ENCODE data around the gene HHAT. TPM values are rescaled to one million over a fixed set of nuclear protein-coding genes. Genes with fewer than 3 reads are reported as not detected.

HHAT gene
- total RNA-seq, 1 donor from 2014 or later: 6.0 TPM

DNA sequence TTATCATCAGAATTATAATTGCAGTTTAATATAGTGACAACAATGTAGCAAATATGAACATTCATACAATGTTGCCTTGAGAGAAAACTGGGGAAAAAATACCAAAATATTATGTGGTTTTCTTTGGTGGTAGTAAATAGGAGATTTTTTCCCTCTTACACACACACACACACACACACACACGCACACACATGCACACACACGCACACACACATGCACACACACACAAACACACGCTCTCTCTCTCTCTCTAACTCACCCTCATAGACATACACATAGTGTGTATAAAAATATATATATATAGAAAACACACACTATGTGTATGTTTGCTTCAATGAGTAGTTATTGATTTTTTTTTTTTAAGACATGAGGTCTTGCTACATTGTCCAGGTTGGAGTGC is 211.6 kb downstream of the HHAT start:
- TF ChIP-seq, protein P1, sequence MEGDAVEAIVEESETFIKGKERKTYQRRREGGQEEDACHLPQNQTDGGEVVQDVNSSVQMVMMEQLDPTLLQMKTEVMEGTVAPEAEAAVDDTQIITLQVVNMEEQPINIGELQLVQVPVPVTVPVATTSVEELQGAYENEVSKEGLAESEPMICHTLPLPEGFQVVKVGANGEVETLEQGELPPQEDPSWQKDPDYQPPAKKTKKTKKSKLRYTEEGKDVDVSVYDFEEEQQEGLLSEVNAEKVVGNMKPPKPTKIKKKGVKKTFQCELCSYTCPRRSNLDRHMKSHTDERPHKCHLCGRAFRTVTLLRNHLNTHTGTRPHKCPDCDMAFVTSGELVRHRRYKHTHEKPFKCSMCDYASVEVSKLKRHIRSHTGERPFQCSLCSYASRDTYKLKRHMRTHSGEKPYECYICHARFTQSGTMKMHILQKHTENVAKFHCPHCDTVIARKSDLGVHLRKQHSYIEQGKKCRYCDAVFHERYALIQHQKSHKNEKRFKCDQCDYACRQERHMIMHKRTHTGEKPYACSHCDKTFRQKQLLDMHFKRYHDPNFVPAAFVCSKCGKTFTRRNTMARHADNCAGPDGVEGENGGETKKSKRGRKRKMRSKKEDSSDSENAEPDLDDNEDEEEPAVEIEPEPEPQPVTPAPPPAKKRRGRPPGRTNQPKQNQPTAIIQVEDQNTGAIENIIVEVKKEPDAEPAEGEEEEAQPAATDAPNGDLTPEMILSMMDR (IDR thresholded peaks at IDR 0.05): no peak
- Mint-ChIP-seq H3K4me3 (ENCODE audit: unreplicated experiment) (no peak overlapping the region), H3K27me3 (ENCODE audit: unreplicated experiment) (no peaks in the 10 kb centered on the region), H3K27ac (ENCODE audit: unreplicated experiment) (no peak overlapping the region), H3K9me3 (ENCODE audit: unreplicated experiment) (no peaks in the 10 kb centered on the region), H3K4me1 (ENCODE audit: unreplicated experiment) (peaks cover 16% of the 10 kb centered on the region), H3K36me3 (ENCODE audit: unreplicated experiment) (no peaks in the 10 kb centered on the region)
- DNase-seq (ENCODE audit: extremely low spot score, unreplicated experiment): no peak

- TF ChIP-seq, protein P1 (IDR thresholded peaks at IDR 0.05): no peak
- Mint-ChIP-seq H3K27me3 (ENCODE audit: unreplicated experiment) (no peaks in the 10 kb centered on the region), H3K36me3 (ENCODE audit: unreplicated experiment) (no peaks in the 10 kb centered on the region), H3K4me1 (ENCODE audit: unreplicated experiment) (peaks cover 9% of the 10 kb centered on the region), H3K9me3 (ENCODE audit: unreplicated experiment) (no peaks in the 10 kb centered on the region), H3K27ac (ENCODE audit: unreplicated experiment) (peak overlapping the region; percentile 56), H3K4me3 (ENCODE audit: unreplicated experiment) (no peak overlapping the region)
- no peak for DNase-seq (ENCODE audit: extremely low spot score, unreplicated experiment)
Observed at GRCh38 chr1:210541680-210542358, 213.1 kb downstream of the HHAT start.

DNA sequence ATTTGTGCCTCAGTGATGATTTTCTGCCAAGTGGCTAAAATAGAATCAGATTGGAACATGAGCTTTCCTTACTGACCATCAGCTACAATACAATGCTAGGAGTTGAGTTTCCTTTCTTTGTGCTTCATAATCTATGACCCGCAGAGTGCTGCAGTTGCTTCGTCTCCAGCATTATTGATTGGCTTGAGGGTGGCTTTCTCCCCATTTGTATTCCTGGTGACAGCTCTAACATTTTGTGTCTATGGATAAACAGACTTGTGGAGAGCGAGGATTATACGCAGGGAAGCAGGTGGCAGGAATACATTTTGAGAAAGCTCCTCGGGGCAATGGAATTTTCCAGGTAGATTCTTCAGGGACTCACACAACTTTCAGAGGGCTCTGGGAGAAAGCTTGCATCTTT is 223.2 kb downstream of the HHAT start:
- Mint-ChIP-seq H3K9me3 (ENCODE audit: unreplicated experiment) (no peaks in the 10 kb centered on the region), H3K4me3 (ENCODE audit: unreplicated experiment) (no peak overlapping the region), H3K27me3 (ENCODE audit: unreplicated experiment) (no peaks in the 10 kb centered on the region), H3K36me3 (ENCODE audit: unreplicated experiment) (no peaks in the 10 kb centered on the region), H3K4me1 (ENCODE audit: unreplicated experiment) (peaks cover 1% of the 10 kb centered on the region), H3K27ac (ENCODE audit: unreplicated experiment) (no peak overlapping the region)
- TF ChIP-seq, protein P1 (IDR thresholded peaks at IDR 0.05): no peak
- DNase-seq (ENCODE audit: extremely low spot score, unreplicated experiment): no peak

- Mint-ChIP-seq H3K4me3 (ENCODE audit: unreplicated experiment) (no peak overlapping the region), H3K4me1 (ENCODE audit: unreplicated experiment) (peaks cover 8% of the 10 kb centered on the region), H3K36me3 (ENCODE audit: unreplicated experiment) (no peaks in the 10 kb centered on the region), H3K27ac (ENCODE audit: unreplicated experiment) (no peak overlapping the region), H3K27me3 (ENCODE audit: unreplicated experiment) (no peaks in the 10 kb centered on the region), H3K9me3 (ENCODE audit: unreplicated experiment) (no peaks in the 10 kb centered on the region)
- no peak for DNase-seq (ENCODE audit: extremely low spot score, unreplicated experiment)
- TF ChIP-seq, protein P1 (IDR thresholded peaks at IDR 0.05): no peak
Observed at GRCh38 chr1:210553711-210554110, 225.0 kb downstream of the HHAT start.

DNA sequence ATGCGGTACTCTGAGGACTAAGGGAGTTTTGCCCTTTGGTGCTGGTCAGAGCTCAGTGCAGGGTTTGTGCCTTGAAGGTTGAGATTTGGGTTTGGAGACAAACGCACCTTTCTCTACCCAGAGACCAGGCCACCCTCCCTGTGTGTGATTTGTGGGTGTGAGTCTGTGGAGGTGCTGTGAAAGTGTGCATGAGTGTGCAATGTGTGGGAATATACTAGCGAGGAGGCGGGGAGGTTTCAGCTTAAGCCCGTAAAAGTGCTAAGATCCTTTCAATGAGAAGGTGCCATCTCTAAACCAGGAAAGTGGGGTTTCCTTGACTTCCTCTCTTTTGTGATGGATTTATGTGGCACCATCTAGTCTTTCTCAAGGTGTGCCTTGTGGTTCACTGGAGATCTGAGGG is 225.7 kb downstream of the HHAT start:
- Mint-ChIP-seq H3K27me3 (ENCODE audit: unreplicated experiment) (no peaks in the 10 kb centered on the region), H3K9me3 (ENCODE audit: unreplicated experiment) (no peaks in the 10 kb centered on the region), H3K27ac (ENCODE audit: unreplicated experiment) (no peak overlapping the region), H3K36me3 (ENCODE audit: unreplicated experiment) (no peaks in the 10 kb centered on the region), H3K4me3 (ENCODE audit: unreplicated experiment) (no peak overlapping the region), H3K4me1 (ENCODE audit: unreplicated experiment) (peaks cover 8% of the 10 kb centered on the region)
- no peak for DNase-seq (ENCODE audit: extremely low spot score, unreplicated experiment)
- TF ChIP-seq, protein P1 (IDR thresholded peaks at IDR 0.05): no peak

Data from osteocyte (in vitro differentiated cells).